HG03460 (cell line): ENCODE data around the gene KCNQ1OT1.

Source experiments
- ATAC-seq: cut with Tn5 transposase; IDR thresholded peaks from one replicate; pipeline ENCODE4 v1.9.1; 2021; ENCODE audit not compliant: unreplicated experiment

KCNQ1OT1 gene

GRCh38 chr11:2612884-2613571 is 86.8 kb downstream of the KCNQ1OT1 start:
- no peak for ATAC-seq

GRCh38 chr11:2609345-2609744 is 90.4 kb downstream of the KCNQ1OT1 start:
- no peak for ATAC-seq

GRCh38 chr11:2599561-2600189 is 100.1 kb downstream of the KCNQ1OT1 start:
- no peak for ATAC-seq

- ATAC-seq: no peak
These were observed 104.6 kb downstream of the KCNQ1OT1 start for GRCh38 chr11:2595204-2595603.

GRCh38 chr11:2594267-2594666 is 105.5 kb downstream of the KCNQ1OT1 start:
- no peak for ATAC-seq

- no peak for ATAC-seq
These were observed 106.3 kb downstream of the KCNQ1OT1 start for GRCh38 chr11:2593393-2593950.

- no peak for ATAC-seq
These were observed 107.0 kb downstream of the KCNQ1OT1 start for GRCh38 chr11:2592559-2593392.

- ATAC-seq: no peak
These were observed 108.0 kb downstream of the KCNQ1OT1 start for GRCh38 chr11:2591805-2592204.

- no peak for ATAC-seq
These were observed 108.6 kb downstream of the KCNQ1OT1 start for GRCh38 chr11:2590965-2591754.

GRCh38 chr11:2590131-2590964 is 109.4 kb downstream of the KCNQ1OT1 start:
- no peak for ATAC-seq

GRCh38 chr11:2589538-2589934 is 110.3 kb downstream of the KCNQ1OT1 start:
- ATAC-seq: no peak

GRCh38 chr11:2588809-2589537 is 110.8 kb downstream of the KCNQ1OT1 start:
- ATAC-seq: no peak

- no peak for ATAC-seq
These were observed 111.6 kb downstream of the KCNQ1OT1 start for GRCh38 chr11:2587976-2588748.

GRCh38 chr11:2587132-2587930 is 112.5 kb downstream of the KCNQ1OT1 start:
- no peak for ATAC-seq

GRCh38 chr11:2586793-2587131 is 113.0 kb downstream of the KCNQ1OT1 start:
- no peak for ATAC-seq

GRCh38 chr11:2586087-2586792 is 113.6 kb downstream of the KCNQ1OT1 start:
- no peak for ATAC-seq

GRCh38 chr11:2585566-2586086 is 114.2 kb downstream of the KCNQ1OT1 start:
- no peak for ATAC-seq
